NOMO-1 treated with dmso at 0.1 percent for 144 hours (cell line): ENCODE measurements around the gene CCDC63.
"Not testable (repeated sequence)": the region's sequence is repeated elsewhere in the genome, so short reads cannot be mapped to it uniquely, and the experiment has no call there.

Source experiments
- DNase-seq: peaks from one replicate; lab custom pipeline; 2025; ENCODE audit not compliant: unreplicated experiment; lab: John Stamatoyannopoulos, UW

CCDC63 gene

GRCh38 chr12:110943373-110943772 lies 96.6 kb downstream of the CCDC63 start:
- DNase-seq = no peak

GRCh38 chr12:110948041-110948440 lies 101.3 kb downstream of the CCDC63 start:
- no peak for DNase-seq

GRCh38 chr12:110950466-110950865 lies 103.7 kb downstream of the CCDC63 start:
- DNase-seq = not testable (repeated sequence)

GRCh38 chr12:110950867-110951266 lies 104.1 kb downstream of the CCDC63 start:
- not testable (repeated sequence) for DNase-seq
